Stimulated activated naive CD4-positive, alpha-beta T cell (primary cell): ENCODE measurements around the gene GKN2.
"Not testable (repeated sequence)": the region's sequence is repeated elsewhere in the genome, so short reads cannot be mapped to it uniquely, and the experiment has no call there.

Experiments
- DNase-seq, 6 experiments: peaks; one replicate each; lab custom pipeline; 2025; lab: John Stamatoyannopoulos, UW

Gene GKN2

GRCh38 chr2:68918497-68918896 is 34.2 kb downstream of the GKN2 start:
- no peak for DNase-seq

DNA sequence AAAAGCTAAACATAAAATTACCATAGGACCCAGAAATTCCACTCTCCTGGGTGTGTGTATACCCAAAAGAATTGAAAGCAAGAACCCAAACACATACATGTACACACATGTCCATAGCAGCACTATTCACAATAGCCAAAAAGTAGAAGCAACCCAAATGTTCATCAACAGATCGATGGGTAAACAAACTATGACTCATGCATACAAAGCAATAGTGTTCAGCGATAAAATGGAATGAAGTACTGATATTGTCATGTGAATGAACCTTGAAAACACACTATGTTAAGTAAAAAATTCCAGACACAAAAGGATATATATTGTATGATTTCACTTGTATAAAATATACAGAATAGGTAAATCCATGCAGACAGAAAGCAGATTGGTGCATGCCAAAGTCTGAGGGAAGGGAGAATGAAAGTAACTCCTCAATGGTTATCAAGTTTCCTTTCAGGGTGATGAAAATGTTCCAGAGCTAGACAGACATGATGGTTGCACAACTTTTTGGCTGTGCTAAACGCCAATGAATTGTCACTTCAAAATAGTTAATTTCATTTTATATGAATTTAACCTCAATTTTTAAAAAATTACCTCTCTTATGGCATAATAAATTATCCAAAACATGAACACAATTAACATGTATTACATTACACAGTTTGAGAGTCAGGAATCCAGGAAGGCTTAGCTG is 35.5 kb downstream of the GKN2 start:
- DNase-seq = no peak

GRCh38 chr2:68916226-68916625 is 36.5 kb downstream of the GKN2 start:
- DNase-seq = no peak

DNA sequence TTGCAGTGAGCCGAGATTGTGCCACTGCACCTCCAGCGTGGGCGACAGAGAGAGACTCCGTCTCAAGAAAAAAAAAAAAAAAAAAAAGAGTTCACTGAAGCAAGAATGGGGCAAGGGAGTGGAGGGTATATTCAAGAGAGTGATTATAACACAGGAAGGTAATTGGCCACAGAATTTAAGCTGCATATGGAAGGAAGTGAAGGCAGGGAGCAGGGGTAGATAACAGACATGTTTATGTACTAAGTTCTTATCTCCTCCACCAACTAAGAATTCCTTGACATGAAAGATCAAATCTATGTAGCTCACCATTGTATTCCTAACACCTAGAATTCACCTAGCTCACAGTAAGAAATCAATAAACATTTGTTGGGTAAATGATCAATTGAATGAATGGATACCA is 37.3 kb downstream of the GKN2 start:
- DNase-seq = no peak

DNA sequence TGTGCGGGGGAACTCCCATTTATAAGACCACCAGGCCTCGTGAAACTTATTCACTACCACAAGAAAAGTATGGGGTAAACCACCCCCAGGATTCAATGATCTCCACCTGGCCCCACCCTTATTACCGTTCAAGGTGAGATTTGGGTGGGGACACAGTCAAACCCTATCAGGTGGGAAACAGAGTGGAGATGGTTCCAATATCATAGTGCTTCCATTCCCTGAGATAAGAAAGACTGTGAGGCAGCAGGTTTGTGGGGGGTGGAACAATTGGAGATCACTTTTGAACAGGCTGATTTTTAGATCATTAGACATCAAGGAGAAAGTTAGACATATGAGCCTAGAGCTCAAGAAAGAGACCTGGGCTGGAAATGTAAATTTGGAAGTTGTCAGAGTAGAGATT is 39.3 kb downstream of the GKN2 start:
- DNase-seq = no peak

DNA sequence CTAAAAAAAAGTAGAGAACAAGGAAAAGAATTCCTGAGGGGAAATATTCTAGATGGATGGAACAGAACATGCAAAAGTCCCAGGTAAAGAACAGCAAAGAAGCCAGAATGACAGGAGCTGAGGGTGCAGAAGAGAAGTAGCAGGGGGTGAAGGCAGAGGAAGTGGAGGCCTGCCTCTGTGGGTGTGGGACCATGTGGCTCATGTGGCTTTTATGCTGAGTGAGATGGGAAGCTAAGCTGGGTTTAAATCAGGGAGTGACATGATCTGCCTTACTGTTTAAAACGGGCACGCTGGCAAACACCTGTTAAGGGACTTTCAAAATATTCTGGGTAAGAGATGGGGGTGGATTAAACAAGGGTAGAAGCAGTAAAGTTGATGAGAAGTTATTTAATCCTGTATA is 40.0 kb downstream of the GKN2 start:
- peak in 1 of 6 experiments; percentile 13 for DNase-seq

GRCh38 chr2:68912111-68912510 is 40.6 kb downstream of the GKN2 start:
- DNase-seq = no peak

DNA sequence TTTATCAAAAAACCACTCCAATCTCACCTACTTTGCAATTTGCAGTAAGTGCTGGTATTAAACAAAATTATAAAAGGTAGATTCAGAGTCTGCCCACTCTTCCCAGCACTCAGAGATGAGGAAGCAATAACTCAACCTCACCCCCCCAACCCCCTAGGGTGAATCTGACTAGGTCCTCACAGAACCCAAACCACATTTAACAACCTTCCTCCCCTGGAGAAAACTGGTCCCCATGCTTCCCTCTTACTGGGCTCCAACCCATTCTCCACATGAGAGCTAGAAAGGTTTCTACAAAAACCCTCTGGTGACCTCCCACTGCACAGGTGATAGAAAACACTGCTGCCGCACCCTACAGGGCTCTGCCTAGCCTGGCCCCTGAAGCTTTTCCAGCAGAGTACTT is 41.0 kb downstream of the GKN2 start:
- no peak for DNase-seq

- DNase-seq = no peak
Measured at GRCh38 chr2:68911246-68911645, 41.4 kb downstream of the GKN2 start.

DNA sequence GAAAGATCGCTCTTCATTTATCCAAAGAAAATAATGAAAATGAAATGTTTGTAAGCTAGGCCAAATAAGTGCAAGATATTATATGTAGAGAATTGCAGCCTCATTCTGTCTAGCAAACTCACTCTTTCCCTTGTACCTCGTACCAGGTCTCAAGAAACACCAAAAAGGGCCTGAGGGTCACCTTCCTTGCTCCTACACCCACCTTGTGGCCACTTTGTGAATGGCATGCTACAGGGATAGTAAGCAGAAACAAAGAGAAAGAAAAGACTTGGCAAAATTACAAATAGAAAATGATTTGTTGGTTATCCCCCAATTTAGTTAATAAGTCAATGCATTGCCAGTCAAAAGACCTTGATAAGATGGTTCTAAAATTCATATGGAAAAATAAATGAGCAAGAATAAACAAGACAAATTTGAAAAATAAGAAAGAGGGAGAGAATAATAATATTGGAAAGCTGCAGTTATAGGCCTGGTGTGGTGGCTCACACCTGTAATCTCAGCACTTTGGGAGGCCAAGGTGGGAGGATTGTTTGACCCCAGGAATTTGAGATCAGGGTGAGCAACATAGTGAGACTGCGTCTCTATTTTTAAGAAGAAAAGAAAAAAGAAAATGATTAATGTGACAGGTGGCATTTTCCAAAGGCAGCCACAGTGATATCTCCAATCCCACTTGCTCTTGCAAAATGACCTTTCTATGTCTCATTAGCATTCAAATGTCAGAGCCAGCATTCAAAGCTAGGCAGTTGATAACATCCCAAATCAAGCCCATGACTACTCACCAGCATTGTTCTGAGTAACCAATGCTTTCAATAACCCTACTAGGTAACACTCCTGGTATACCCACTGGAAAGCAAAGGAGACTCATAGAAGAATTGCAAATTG is 42.7 kb downstream of the GKN2 start:
- peak; percentile 11 to 56 (median 48) for DNase-seq

GRCh38 chr2:68908392-68908970 is 44.2 kb downstream of the GKN2 start:
- peak; percentile 51 to 82 (median 78) for DNase-seq

DNA sequence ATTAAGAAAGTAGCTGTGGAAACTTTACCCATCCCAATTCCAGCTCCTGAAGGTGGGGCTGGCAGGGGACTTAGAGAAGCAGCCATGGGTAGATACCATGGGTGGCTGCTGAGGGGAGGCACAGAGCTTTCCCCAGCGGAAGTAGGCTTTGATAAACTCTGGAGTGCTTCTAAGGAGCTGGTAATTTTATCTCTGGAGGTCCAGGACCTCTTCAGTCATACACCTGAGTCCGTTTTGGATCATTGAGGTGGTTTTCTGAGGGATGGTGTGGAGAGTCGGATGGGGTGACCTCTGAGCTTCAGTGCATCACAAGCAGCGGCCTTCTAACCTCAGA is 44.8 kb downstream of the GKN2 start:
- DNase-seq = no peak

- DNase-seq = no peak
Measured at GRCh38 chr2:68907232-68907919, 45.3 kb downstream of the GKN2 start.

- no peak for DNase-seq
Measured at GRCh38 chr2:68906716-68907115, 46.0 kb downstream of the GKN2 start.

DNA sequence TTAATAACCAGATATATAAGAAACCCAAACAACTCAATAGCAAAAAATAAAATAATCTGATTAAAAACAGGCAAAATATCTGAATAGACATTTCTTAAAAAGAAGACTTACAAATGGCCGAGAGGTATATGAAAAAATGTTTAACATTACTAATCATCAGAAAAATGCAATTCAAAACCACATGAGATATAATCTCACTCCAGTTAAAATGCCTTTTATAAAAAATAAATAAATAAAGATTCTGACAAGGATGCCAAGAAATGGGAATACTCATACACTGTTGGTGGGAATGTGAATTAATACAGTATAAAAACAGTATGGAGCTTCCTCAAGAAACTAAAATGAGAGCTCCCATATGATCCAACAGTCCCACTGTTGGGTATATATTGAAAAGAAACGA is 47.6 kb downstream of the GKN2 start:
- DNase-seq = no peak

GRCh38 chr2:68901561-68901960 is 51.1 kb downstream of the GKN2 start:
- no peak for DNase-seq

DNA sequence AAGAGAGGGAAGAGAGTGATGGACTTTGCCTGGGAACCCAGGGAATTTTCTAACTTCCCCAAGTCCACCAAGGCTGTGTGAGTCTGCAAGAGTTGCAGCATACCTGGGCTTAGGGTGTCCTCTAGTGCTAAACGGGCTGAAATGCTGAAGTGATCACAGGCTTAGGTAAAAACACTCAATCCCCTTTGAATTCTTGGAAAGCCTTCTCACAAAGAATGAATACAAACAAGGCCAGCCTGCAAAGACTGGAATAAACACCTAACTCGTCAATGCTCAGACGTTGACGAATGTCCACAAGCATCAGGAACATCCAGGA is 51.5 kb downstream of the GKN2 start:
- no peak for DNase-seq

- no peak for DNase-seq
Measured at GRCh38 chr2:68900496-68901198, 52.0 kb downstream of the GKN2 start.

GRCh38 chr2:68895981-68896380 is 56.7 kb downstream of the GKN2 start:
- DNase-seq = not testable (repeated sequence)
